Midbrain (tissue), 1 donor: ENCODE measurements around the gene LEKR1.
A peak's percentile ranks its signal among the peaks of the same experiment; 100 is the strongest.
"Not testable (repeated sequence)": the region's sequence is repeated elsewhere in the genome, so short reads cannot be mapped to it uniquely, and the experiment has no call there.

Experiments
- DNase-seq: peaks from one replicate; lab custom pipeline; 2025; lab: John Stamatoyannopoulos, UW

The LEKR1 gene

DNA sequence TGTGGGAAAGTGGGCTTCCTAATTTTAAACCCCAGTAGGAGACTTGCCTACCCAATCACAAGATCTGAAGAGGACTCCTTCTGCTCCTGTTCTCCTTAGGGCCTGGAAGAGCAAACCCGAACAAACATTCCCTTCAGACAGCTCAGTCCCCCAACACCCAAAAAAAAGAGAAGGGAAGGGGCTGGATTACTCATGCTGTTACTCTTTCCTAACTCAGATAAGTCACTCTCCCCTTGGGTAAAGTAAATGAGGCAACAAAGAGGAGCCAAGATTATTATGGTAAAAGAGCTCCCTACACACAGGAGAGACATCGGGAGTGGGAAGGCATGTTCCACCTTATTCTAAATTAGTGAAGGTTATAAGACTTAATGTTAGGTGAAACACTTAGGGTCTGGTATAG, 18.1 kb upstream of the LEKR1 start:
- DNase-seq: no peak

- no peak for DNase-seq
These were observed 14.9 kb upstream of the LEKR1 start for GRCh38 chr3:156811089-156811862.

DNA sequence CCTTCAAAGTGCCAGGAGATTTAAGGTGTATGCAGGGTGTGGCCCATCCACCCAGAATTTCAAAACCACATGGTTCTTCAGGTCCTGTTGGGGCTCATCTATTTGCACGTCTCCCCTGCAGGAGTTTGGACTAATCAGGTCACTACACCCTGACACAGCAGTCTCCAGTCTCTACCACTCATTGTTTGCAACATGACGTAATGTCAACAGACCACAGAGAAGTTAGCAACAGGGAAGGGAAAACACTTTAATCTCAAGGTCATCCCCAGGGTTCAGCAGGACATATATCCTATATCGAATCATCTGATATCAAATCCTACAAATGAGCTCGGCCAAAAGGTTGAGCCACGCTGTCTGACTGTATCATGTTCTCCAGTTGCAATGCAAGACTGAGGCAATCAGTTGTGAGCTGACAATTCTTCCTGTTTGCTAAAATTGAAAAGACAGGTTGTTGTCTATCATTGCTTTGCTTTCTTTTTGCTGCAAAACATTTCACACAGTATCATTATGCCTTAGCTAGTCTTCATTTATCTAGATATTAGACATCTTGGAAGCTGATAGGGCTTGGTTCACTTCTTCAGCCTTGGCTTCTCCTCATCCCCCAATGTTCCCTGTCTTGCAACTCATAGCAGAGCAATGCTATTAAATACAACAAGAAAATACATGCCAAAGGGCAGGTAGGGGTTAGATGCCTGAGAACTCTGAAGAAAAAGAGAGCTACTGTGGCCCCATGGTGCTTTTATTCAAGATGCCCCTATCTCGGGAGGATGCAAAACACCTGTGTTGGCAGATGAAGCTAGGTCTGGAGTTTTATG, 13.4 kb upstream of the LEKR1 start:
- DNase-seq: no peak

DNA sequence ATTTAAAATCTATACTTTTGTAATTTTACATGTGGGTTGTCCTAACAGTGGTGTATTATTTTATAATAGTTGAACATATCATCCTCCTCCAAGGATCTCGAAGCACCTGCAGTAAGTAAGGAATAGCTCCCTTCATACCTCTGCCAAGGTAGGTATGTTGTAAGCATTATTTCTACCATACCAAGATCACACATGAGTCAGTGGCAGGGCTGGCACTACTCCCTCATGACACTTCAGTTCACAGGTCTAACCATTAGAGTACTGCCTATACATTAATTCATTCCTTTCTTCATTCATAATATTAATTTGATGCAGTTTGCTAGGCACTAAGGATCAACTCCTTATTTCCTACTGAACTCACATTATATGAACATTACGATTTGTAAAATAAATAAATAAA, 11.9 kb upstream of the LEKR1 start:
- DNase-seq: no peak

DNA sequence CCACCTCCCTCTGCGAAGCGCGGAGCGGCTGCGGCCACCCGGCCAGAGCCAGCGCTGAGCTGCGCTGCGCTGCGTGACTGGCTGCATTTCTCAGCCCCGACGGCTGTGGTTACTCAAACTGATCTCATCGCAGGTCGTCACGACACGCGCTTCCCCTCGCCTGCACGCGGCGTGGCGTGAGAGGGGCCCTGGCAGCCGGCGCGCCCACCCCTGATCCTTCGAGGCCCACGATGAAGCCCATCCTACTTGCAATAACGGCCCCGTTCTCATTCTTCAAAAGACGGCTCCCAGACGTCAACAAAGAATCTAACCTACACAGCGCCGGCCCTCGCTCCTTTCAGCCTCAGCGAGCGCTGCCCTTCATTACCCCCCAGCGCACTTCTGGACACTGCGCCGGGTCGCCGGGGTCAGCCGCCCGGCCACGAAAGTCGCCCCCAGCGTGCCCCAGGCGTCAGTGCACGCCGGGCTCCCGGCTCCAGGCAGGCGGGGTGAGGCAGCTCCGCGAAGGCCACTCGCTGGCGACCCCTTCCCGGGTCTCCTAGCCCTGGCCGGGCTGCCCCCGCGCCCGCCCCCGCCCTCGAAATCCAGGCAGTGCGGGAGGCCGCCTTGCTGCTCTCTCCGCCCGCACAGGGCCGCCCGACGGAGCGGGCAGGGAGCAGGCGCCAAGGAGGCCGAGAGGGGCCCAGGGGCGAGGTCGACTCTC, 9.9 kb upstream of the LEKR1 start:
- no peak for DNase-seq

- peak; percentile 75 for DNase-seq
These were observed 9.1 kb upstream of the LEKR1 start for GRCh38 chr3:156816794-156817645.

DNA sequence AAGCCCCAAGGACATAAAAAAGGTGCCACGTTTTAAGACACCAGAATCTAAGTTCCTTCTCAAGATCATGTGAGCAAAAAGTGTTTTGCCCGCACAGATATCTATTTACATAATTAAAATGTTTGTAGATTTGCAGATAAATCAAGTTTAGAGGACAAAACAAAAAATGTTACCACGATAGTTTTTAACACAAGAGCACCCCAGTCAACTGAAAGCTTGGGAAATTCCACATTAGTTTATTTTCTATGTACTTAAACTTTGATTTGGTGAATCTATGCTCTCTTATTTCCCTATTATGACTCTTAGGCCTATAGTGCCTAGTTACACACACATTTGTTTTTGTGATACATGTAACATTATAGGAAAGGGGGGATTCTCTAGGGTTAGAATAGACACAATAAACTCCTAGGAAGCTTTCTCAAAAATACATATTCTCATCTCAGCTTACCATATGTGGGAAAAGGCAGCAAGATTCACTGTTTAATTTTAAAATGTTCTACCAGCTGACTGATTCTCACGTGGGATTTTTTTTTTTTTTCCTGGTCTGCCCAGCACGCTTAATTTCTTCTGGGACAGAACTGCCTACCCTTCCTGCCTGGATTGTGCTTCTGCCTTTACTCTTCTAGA, 8.4 kb upstream of the LEKR1 start:
- no peak for DNase-seq

- no peak for DNase-seq
These were observed 7.9 kb upstream of the LEKR1 start for GRCh38 chr3:156818273-156818651.

DNA sequence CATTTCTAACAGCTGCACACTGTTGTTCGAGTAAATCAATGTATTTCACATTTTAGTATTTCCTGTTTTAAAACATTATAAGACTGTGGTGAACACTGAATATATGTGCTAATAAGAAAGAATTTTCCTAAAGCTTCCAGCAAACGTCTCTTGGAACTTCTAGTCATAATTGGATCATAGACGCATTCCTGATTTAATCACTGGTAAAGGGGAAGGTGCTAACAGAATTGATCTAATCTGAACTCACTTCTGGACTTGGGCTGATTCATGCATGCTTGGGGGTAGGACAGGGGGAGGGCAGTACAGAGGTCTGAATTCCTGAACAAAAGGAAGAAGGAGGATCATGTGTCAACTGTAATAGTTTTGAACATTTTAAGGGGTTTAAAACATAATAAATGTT, 7.3 kb upstream of the LEKR1 start:
- no peak for DNase-seq

DNA sequence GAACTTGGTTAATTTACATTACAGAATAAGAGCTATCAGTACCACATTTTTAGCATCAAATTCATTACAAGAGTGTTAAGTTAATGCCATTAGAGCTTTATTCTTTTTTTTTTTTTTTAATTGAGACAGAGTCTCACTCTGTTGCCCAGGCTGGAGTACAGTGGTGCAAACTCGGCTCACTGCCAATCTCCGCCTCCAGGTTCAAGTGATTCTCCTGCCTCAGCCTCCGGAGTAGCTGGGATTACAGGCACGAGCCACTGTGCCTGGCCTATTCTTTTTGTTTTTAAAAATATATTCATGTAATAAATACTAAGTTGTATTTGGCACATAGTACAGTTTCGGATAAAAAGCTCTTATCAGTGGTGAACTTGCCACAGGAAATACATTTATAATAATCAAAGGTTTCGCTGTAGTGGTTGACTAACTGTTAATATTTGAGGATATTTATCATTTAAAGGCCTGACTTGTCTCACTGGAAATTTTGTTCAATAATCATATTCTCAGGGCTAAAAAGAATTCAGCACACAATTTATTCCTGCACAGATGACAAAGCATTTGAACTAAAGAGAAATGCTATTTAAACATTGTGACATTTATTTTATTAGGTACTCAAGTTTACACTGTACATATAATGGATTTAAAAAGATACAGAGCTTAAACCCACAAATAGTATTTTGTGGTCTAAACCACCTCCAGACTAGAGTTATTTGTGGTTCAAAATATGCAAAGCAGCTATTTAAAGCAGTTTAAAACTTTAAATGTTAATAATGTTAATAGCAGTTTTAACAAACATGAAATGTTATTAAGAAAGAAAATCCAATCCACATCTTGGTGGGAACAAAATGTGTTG, 6.1 kb upstream of the LEKR1 start:
- no peak for DNase-seq

DNA sequence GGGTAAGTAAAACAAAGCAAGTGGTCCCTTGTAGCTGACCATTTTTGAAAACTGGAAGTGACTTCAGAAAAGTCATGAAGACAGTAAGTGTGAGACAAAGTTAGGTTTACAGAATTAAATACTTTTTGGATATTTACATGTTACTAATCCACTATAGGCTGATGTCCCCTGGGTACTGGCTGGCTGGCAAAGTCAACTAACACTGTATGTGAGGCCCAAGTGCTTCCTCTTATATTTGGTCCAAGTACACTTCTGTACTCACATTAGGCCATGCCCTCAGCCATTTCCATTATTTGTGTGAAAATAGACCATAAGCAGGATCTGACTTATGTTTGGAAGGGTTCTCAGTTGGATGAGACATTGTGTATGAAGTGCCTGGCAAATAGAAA, 5.5 kb upstream of the LEKR1 start:
- DNase-seq: no peak

DNA sequence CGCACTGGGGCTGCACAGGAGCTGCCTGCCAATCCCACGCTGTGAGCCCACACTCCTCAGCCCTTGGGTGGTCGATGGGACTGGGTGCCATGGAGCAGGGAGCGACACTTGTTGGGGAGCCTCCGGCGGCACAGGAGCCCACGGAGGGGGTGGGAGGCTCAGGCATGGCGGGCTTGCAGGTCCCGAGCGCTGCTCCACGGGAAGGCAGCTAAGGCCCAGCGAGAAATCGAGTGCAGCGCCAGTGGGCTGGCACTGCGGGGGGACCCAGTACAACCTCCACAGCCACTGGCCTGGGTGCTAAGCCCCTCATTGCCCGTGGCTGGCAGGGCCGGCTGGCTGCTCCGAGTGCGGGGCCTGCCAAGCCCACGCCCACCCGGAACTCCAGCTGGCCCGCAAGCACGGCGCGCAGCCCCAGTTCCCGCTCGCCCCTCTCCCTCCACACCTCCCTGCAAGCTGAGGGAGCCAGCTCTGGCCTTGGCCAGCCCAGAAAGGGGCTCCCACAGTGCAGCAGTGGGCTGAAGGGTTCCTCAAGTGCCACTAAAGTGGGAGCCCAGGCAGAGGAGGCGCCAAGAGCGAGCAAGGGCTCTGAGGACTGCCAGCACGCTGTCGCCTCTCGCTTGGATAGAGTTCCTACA, 3.4 kb upstream of the LEKR1 start:
- not testable (repeated sequence) for DNase-seq

DNA sequence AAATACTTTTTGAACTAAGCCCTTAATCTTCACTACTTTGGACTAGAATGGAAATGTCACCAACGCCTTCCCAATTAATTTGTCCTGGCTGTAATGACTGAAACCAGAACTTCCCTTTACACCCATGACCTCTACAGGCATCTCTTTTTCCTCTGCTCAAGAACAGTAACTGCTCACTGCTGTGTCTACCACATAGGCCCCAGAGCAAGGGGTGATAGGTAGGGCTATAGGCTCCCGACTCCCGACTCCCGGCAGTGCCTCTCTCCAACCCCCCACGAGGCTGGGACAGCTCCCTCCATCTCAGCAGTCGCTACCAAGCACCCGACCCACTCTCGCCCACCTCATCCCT, 384 bp upstream of the LEKR1 start:
- DNase-seq: no peak

DNA sequence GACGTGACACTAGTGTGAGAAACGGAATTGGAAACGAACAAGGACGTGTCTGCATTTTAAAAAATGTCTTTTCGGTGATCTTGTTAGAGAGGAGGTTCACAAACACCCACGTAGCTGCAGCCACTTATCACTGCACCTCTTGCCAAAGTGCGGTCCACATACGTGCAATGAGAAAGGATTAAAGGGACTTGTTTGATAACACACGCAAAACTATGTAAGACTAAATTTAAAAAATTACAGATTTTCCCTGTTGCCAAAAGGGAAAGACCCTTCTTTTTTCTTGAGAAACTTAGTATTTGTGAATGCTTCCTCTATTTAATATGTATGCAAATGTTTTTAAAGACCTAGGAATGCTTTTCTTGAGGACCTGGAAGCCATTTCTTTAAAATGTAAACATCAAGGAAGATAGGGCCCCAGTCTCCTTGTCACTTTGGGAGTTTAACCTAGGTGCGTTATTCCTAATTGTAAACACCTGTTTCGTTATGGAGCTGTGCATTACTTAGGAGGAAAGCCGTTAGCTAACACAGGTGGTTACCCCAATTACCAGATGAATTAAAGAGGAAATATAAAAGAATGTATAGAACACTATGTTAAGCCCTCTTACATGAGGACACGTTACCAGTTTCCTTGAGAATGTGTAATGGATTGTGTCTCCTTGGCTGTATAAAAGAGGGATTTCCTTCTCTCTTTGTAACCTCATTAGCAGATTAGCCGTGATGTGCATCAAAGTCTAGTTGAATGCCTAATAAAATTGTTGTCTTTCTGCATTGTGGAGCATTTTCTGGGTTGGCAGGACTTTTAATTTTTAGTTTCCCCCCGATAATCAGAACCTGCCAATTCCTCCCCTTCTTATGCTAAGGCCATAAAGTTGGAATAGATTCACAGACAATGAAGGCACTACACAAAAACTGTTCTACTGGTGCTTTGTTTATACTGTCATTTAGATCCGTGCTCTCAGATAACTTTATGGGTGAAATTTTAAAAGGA, 1.0 kb downstream of the LEKR1 start:
- DNase-seq: peak; percentile 37

DNA sequence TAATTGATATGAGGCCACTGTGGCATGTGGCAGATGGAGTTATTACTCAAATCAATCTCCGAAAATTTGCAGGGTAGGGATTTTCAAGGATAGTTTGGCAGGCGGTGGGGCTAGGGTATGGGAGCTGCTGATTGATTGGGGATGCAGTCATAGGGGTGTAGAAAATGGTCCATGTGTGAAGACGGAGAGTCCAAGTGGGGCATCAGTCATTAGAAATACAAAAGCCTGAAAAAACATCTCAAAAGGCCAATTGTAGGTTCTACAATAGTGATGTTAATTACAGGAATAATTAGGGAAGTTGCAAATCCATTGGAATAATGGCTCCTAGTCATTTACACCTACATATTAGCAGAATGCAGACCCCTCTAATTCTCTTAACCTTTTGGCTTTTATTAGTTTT, 4.9 kb downstream of the LEKR1 start:
- no peak for DNase-seq

- no peak for DNase-seq
These were observed 8.3 kb downstream of the LEKR1 start for GRCh38 chr3:156834435-156834834.

DNA sequence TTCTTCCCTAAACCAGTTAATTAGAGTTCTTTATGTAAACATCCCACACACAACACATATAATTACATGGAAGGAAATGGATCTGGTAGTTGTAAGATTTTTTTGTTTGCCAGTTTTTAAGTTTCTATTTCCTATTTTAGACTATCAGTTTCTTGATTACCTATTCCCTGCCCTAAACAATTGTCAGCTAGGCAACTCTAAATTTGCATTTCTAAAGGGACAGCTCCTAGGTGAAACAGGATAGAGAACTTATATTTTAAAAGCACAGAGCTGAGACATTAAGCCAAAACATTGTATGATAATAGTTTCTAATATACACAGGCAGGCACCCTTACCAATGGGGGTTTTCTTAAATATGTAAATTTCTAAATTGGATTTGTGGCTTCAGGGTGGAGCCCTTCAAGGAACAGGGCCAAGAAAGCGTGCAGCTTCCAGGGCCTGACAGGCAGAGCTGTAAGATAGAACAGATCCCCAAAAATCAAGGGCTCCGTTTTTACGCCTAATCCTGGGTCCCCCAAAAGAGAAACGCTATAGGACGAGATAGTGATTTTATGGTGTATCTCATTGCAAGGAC, 8.9 kb downstream of the LEKR1 start:
- DNase-seq: no peak

- no peak for DNase-seq
These were observed 10.5 kb downstream of the LEKR1 start for GRCh38 chr3:156836701-156837100.

DNA sequence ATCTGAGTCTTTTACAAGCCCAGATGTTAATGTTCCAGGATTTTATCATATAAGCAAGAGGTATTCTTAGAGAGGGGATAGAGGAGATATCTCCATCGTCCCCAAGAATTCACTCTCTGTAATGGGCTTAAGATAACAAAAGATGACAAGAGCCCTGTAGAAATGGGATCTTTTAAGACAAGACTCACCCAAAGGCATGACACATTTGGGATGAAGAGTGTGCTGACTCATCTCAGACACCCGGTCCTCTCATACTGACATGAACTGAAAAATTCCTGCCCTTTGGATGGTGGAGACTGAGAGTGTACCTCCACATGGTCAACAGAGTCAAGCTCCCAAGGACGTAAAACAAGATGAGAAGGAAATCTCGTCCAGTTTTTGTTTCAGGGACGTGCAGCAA, 11.0 kb downstream of the LEKR1 start:
- DNase-seq: no peak
